ENCODE data around the gene COL4A2. TPM values are rescaled to one million over a fixed set of nuclear protein-coding genes. Genes with fewer than 3 reads are reported as not detected.

Gene COL4A2
- total RNA-seq, 1 donor from 2014 or later = 7.6 TPM

GRCh38 chr13:110281736-110282135 is 25.3 kb upstream of the COL4A2 start:
- no peak for FAIRE-seq
- no peak for DNase-seq (ENCODE audit: low read depth)
- no peaks in the 10 kb centered on the region for H3K27me3 ChIP-seq (ENCODE audit: control insufficient read depth, insufficient read depth, low read length)
- no peak overlapping the region for H3K4me3 ChIP-seq (ENCODE audit: low read depth, low read length)
- H3K36me3 ChIP-seq (ENCODE audit: control insufficient read depth, insufficient read depth, low read length) = no peaks in the 10 kb centered on the region
- TF ChIP-seq CTCF (IDR thresholded peaks at IDR 0.05; ENCODE audit: insufficient read depth, low read length, severe bottlenecking) = no peak

- DNase-seq (ENCODE audit: low read depth) = no peak
- Histone ChIP-seq H3K36me3 (ENCODE audit: control insufficient read depth, insufficient read depth, low read length) (no peaks in the 10 kb centered on the region), H3K27me3 (ENCODE audit: control insufficient read depth, insufficient read depth, low read length) (no peaks in the 10 kb centered on the region), H3K4me3 (ENCODE audit: low read depth, low read length) (no peak overlapping the region)
- TF ChIP-seq CTCF (IDR thresholded peaks at IDR 0.05; ENCODE audit: insufficient read depth, low read length, severe bottlenecking) = no peak
- no peak for FAIRE-seq
These were observed 24.7 kb upstream of the COL4A2 start for GRCh38 chr13:110282316-110282841.

GRCh38 chr13:110283736-110284517 is 23.2 kb upstream of the COL4A2 start:
- Histone ChIP-seq H3K36me3 (ENCODE audit: control insufficient read depth, insufficient read depth, low read length) (no peaks in the 10 kb centered on the region), H3K27me3 (ENCODE audit: control insufficient read depth, insufficient read depth, low read length) (no peaks in the 10 kb centered on the region), H3K4me3 (ENCODE audit: low read depth, low read length) (no peak overlapping the region)
- DNase-seq (ENCODE audit: low read depth) (no peak), FAIRE-seq (no peak)
- no peak for TF ChIP-seq CTCF (IDR thresholded peaks at IDR 0.05; ENCODE audit: insufficient read depth, low read length, severe bottlenecking)

GRCh38 chr13:110284779-110285484 is 22.2 kb upstream of the COL4A2 start:
- H3K27me3 ChIP-seq (ENCODE audit: control insufficient read depth, insufficient read depth, low read length) = no peaks in the 10 kb centered on the region
- no peak for TF ChIP-seq CTCF (IDR thresholded peaks at IDR 0.05; ENCODE audit: insufficient read depth, low read length, severe bottlenecking)

GRCh38 chr13:110285991-110286832 is 20.9 kb upstream of the COL4A2 start:
- DNase-seq (ENCODE audit: low read depth) = no peak
- no peaks in the 10 kb centered on the region for H3K36me3 ChIP-seq (ENCODE audit: control insufficient read depth, insufficient read depth, low read length)
- no peak for FAIRE-seq
- H3K27me3 ChIP-seq (ENCODE audit: control insufficient read depth, insufficient read depth, low read length) = no peaks in the 10 kb centered on the region
- H3K4me3 ChIP-seq (ENCODE audit: low read depth, low read length) = no peak overlapping the region
- TF ChIP-seq CTCF (IDR thresholded peaks at IDR 0.05; ENCODE audit: insufficient read depth, low read length, severe bottlenecking) = no peak

More at GRCh38 chr13:110284779-110285484, 22.2 kb upstream of the COL4A2 start:
- no peaks in the 10 kb centered on the region for H3K36me3 ChIP-seq (ENCODE audit: control insufficient read depth, insufficient read depth, low read length)
- FAIRE-seq = peak; percentile 58
- no peak overlapping the region for H3K4me3 ChIP-seq (ENCODE audit: low read depth, low read length)
- DNase-seq (ENCODE audit: low read depth) = no peak
